DMS53 (cell line): ENCODE results near the gene CWC27.

Experiments
- DNase-seq: peaks from one replicate; lab custom pipeline; 2025; lab: John Stamatoyannopoulos, UW

CWC27 gene

GRCh38 chr5:64979531-64979930, 210.8 kb downstream of the CWC27 start:
- no peak for DNase-seq

GRCh38 chr5:64980176-64980575, 211.4 kb downstream of the CWC27 start:
- DNase-seq, result no peak

GRCh38 chr5:64987768-64988167, 219.0 kb downstream of the CWC27 start:
- no peak for DNase-seq

GRCh38 chr5:65009207-65009606, 240.5 kb downstream of the CWC27 start:
- no peak for DNase-seq

GRCh38 chr5:65010841-65011240, 242.1 kb downstream of the CWC27 start:
- DNase-seq, result no peak

GRCh38 chr5:65012301-65012892, 243.7 kb downstream of the CWC27 start:
- no peak for DNase-seq

- DNase-seq, result no peak
These were observed 244.4 kb downstream of the CWC27 start for GRCh38 chr5:65013166-65013565.

- DNase-seq, result no peak
These were observed 246.0 kb downstream of the CWC27 start for GRCh38 chr5:65014769-65015168.

GRCh38 chr5:65015767-65016166, 247.0 kb downstream of the CWC27 start:
- no peak for DNase-seq

GRCh38 chr5:65017636-65018035, 248.9 kb downstream of the CWC27 start:
- no peak for DNase-seq

- no peak for DNase-seq
These were observed 250.0 kb downstream of the CWC27 start for GRCh38 chr5:65018763-65019162.

GRCh38 chr5:65020492-65020891, 251.8 kb downstream of the CWC27 start:
- no peak for DNase-seq

- no peak for DNase-seq
These were observed 252.9 kb downstream of the CWC27 start for GRCh38 chr5:65021527-65022226.

GRCh38 chr5:65022932-65023331, 254.2 kb downstream of the CWC27 start:
- DNase-seq, result no peak

- DNase-seq, result no peak
These were observed 256.0 kb downstream of the CWC27 start for GRCh38 chr5:65024681-65025080.

- DNase-seq, result no peak
These were observed 258.3 kb downstream of the CWC27 start for GRCh38 chr5:65026816-65027548.

GRCh38 chr5:65029178-65029577, 260.4 kb downstream of the CWC27 start:
- no peak for DNase-seq

GRCh38 chr5:65030056-65030455, 261.3 kb downstream of the CWC27 start:
- no peak for DNase-seq

- no peak for DNase-seq
These were observed 263.5 kb downstream of the CWC27 start for GRCh38 chr5:65032250-65032649.

- DNase-seq, result peak; percentile 20
These were observed 265.5 kb downstream of the CWC27 start for GRCh38 chr5:65034029-65034812.

- DNase-seq, result no peak
These were observed 266.1 kb downstream of the CWC27 start for GRCh38 chr5:65034813-65035209.
